Left ventricle myocardium inferior (tissue), 1 donor: ENCODE measurements around the gene ABLIM2. TPM values are rescaled to one million over a fixed set of nuclear protein-coding genes. Genes with fewer than 3 reads are reported as not detected.

ENCODE experiments used
- DNase-seq: peaks from one replicate; pipeline ENCODE4 v3.0.0-alpha.2; 2020
- H3K27ac ChIP-seq: fragments of 200-600 bp; replicated peaks from 2 replicates; pipeline ENCODE4 v1.8.0; 2021
- H3K27me3 ChIP-seq: fragments of 200-600 bp; 2 replicates; pipeline ENCODE4 v1.8.0; 2021; ENCODE audit warnings: low read depth
- H3K36me3 ChIP-seq: fragments of 200-600 bp; 2 replicates; pipeline ENCODE4 v1.8.0; 2021
- H3K4me1 ChIP-seq: fragments of 200-600 bp; 2 replicates; pipeline ENCODE4 v1.8.0; 2021
- H3K4me3 ChIP-seq: fragments of 200-600 bp; 2 replicates; pipeline ENCODE4 v1.8.0; 2021; ENCODE audit warnings: mild to moderate bottlenecking, moderate library complexity
- H3K9me3 ChIP-seq: fragments of 200-600 bp; replicated peaks from 2 replicates; pipeline ENCODE4 v1.8.0; 2021
- CTCF ChIP-seq: fragments of 200-600 bp; IDR thresholded peaks from 2 replicates; pipeline ENCODE4 v1.8.0; 2021; ENCODE audit warnings: antibody characterized with exemption, mild to moderate bottlenecking, borderline replicate concordance
- intact Hi-C: fragments of 100-400 bp; cut with micrococcal nuclease; formaldehyde crosslinking; loops from one replicate; pipeline ENCODE4 v1.11.0; 2022
- total RNA-seq: library from RNA; stranded (reverse); fragmentation: NEBNext Ultra II Directional; extraction: Animal tissue kit (Norgen Biotek cat#: 25700); gene quantifications from one replicate; pipeline ENCODE4 v1.2.1, GENCODE V29; 2021
- donor health status: DM: no; HTN: yes; CAD: no; lungs with severe emphysema.

Gene ABLIM2
- total RNA-seq, 1 donor from 2014 or later = 43.5 TPM

- H3K27me3 ChIP-seq = no peaks in the 10 kb centered on the region
- peaks cover 27% of the 10 kb centered on the region for H3K4me1 ChIP-seq
- TF ChIP-seq CTCF = no peak
- DNase-seq = no peak
- no peak overlapping the region for H3K4me3 ChIP-seq
- peaks cover 9% of the 10 kb centered on the region for H3K36me3 ChIP-seq
- H3K27ac ChIP-seq = peak overlapping the region; percentile 40
- intact Hi-C loops = no loop called here
- H3K9me3 ChIP-seq = peaks cover 25% of the 10 kb centered on the region
Measured at GRCh38 chr4:8097141-8097541, 61.5 kb downstream of the ABLIM2 start.

- Histone ChIP-seq H3K4me1 (peaks cover 27% of the 10 kb centered on the region), H3K27me3 (no peaks in the 10 kb centered on the region), H3K36me3 (peaks cover 9% of the 10 kb centered on the region), H3K9me3 (peaks cover 25% of the 10 kb centered on the region), H3K27ac (peak overlapping the region; percentile 40), H3K4me3 (no peak overlapping the region)
- no peak for TF ChIP-seq CTCF
- no peak for DNase-seq
- intact Hi-C loops = no loop called here
Measured at GRCh38 chr4:8096690-8097061, 61.9 kb downstream of the ABLIM2 start.

- intact Hi-C loops = no loop called here
- Histone ChIP-seq H3K4me1 (peaks cover 21% of the 10 kb centered on the region), H3K36me3 (peaks cover 9% of the 10 kb centered on the region), H3K27ac (no peak overlapping the region), H3K9me3 (peaks cover 25% of the 10 kb centered on the region), H3K4me3 (no peak overlapping the region), H3K27me3 (no peaks in the 10 kb centered on the region)
- TF ChIP-seq CTCF = no peak
- no peak for DNase-seq
Measured at GRCh38 chr4:8095956-8096689, 62.5 kb downstream of the ABLIM2 start.

GRCh38 chr4:8093587-8094274 lies 64.9 kb downstream of the ABLIM2 start:
- intact Hi-C loops = no loop called here
- TF ChIP-seq CTCF = no peak
- Histone ChIP-seq H3K9me3 (peaks cover 25% of the 10 kb centered on the region), H3K4me1 (peaks cover 4% of the 10 kb centered on the region), H3K27ac (no peak overlapping the region), H3K27me3 (no peaks in the 10 kb centered on the region), H3K4me3 (no peak overlapping the region), H3K36me3 (peaks cover 9% of the 10 kb centered on the region)
- no peak for DNase-seq

- intact Hi-C loops = no loop called here
- no peak overlapping the region for H3K4me3 ChIP-seq
- peaks cover 9% of the 10 kb centered on the region for H3K36me3 ChIP-seq
- H3K4me1 ChIP-seq = peaks cover 16% of the 10 kb centered on the region
- no peaks in the 10 kb centered on the region for H3K27me3 ChIP-seq
- no peak for DNase-seq
- TF ChIP-seq CTCF = no peak
- H3K9me3 ChIP-seq = peaks cover 25% of the 10 kb centered on the region
- no peak overlapping the region for H3K27ac ChIP-seq
Measured at GRCh38 chr4:8092282-8092681, 66.3 kb downstream of the ABLIM2 start.
